Breast epithelium (tissue), 4 donors: Measurements from ENCODE around the gene HHIP. TPM values are rescaled to one million over a fixed set of nuclear protein-coding genes. Genes with fewer than 3 reads are reported as not detected.

ENCODE experiments used
- DNase-seq, 2 donors: peaks; one replicate each; pipeline ENCODE4 v3.0.0-alpha.2; 2019; ENCODE audit warnings: low spot score in 2 of 2
- H3K27ac ChIP-seq, 2 donors: fragments of 200-600 bp; sonication (generic) in 1 of 2; one replicate each; pipeline ENCODE4 v1.5.1; 2016 to 2019; ENCODE audit warnings: mild to moderate bottlenecking in 1 of 2
- H3K27me3 ChIP-seq, 2 donors: fragments of 200-600 bp; sonication (generic) in 1 of 2; one replicate each; pipeline versions ENCODE4 v1.5.1 to v1.6.0; 2017 to 2019; ENCODE audit warnings: control low read depth in 1 of 2, mild to moderate bottlenecking in 1 of 2
- H3K36me3 ChIP-seq: fragments of 200-600 bp; one replicate; pipeline ENCODE4 v1.5.1; 2019
- H3K4me1 ChIP-seq, 2 donors: fragments of 200-600 bp; sonication (generic); one replicate each; pipeline ENCODE4 v1.5.1; 2016 to 2019; ENCODE audit warnings: control low read depth in 1 of 2
- H3K4me3 ChIP-seq, 3 donors: fragments of 200-600 bp; sonication (generic); 1 replicate in 2 of 3; 2 replicates in 1 of 3; pipeline ENCODE4 v1.5.1; 2016 to 2019; ENCODE audit warnings: mild to moderate bottlenecking in 3 of 3, moderate library complexity in 2 of 3
- H3K9me3 ChIP-seq, 2 donors: fragments of 200-600 bp; sonication (generic) in 1 of 2; one replicate each; pipeline ENCODE4 v1.5.1; 2016 to 2019; ENCODE audit warnings: control low read depth in 1 of 2
- CTCF ChIP-seq, 3 donors: fragments of 450-650 bp; IDR thresholded peaks; one replicate each; pipeline ENCODE4 v1.5.1; 2016 to 2017; ENCODE audit warnings: antibody characterized with exemption in 3 of 3, mild to moderate bottlenecking in 3 of 3, moderate library complexity in 3 of 3
- POLR2A ChIP-seq: fragments of 450-650 bp; IDR thresholded peaks from one replicate; pipeline ENCODE4 v1.6.1; 2016; ENCODE audit warnings: antibody characterized with exemption, mild to moderate bottlenecking, moderate library complexity
- POLR2AphosphoS5 ChIP-seq, 3 donors: sonication (generic); formaldehyde crosslinking; IDR thresholded peaks; one replicate each; pipeline ENCODE4 v1.6.1; 2017; ENCODE audit warnings: antibody characterized with exemption in 3 of 3
- intact Hi-C: fragments of 100-400 bp; cut with DNase I; formaldehyde crosslinking; loops from one replicate; pipeline ENCODE4 v1.15.1; 2023; ENCODE audit warnings: low total_unique reads
- total RNA-seq, 3 donors: library from RNA; depleted of rRNA; stranded (reverse); fragments of >200 nt; gene quantifications; one replicate each; pipeline ENCODE4 v1.1.0, GENCODE V29; 2016

HHIP gene
- total RNA-seq, 3 donors from 2014 or later: under 0.01 to 1.0 (median 0.48) TPM

- Histone ChIP-seq H3K27me3 (no peaks in the 10 kb centered on the region), H3K4me1 (no peaks in the 10 kb centered on the region), H3K36me3 (no peaks in the 10 kb centered on the region), H3K9me3 (no peaks in the 10 kb centered on the region), H3K27ac (no peak overlapping the region), H3K4me3 (no peak overlapping the region)
- TF ChIP-seq POLR2AphosphoS5 (IDR thresholded peaks at IDR 0.05) (no peak), CTCF (IDR thresholded peaks at IDR 0.05) (no peak), POLR2A (no peak)
- no peak for DNase-seq
- intact Hi-C loops: no loop called here
Measured at GRCh38 chr4:144685911-144686310, 40.0 kb downstream of the HHIP start.

GRCh38 chr4:144686921-144687320 is 41.0 kb downstream of the HHIP start:
- TF ChIP-seq CTCF (IDR thresholded peaks at IDR 0.05) (no peak), POLR2AphosphoS5 (IDR thresholded peaks at IDR 0.05) (no peak), POLR2A (no peak)
- Histone ChIP-seq H3K27me3 (no peaks in the 10 kb centered on the region), H3K36me3 (no peaks in the 10 kb centered on the region), H3K27ac (no peak overlapping the region), H3K9me3 (no peaks in the 10 kb centered on the region), H3K4me1 (no peaks in the 10 kb centered on the region), H3K4me3 (no peak overlapping the region)
- no peak for DNase-seq
- intact Hi-C loops: no loop called here

GRCh38 chr4:144687466-144687865 is 41.5 kb downstream of the HHIP start:
- no peaks in the 10 kb centered on the region for H3K36me3 ChIP-seq
- TF ChIP-seq POLR2A (no peak), CTCF (IDR thresholded peaks at IDR 0.05) (no peak), POLR2AphosphoS5 (IDR thresholded peaks at IDR 0.05) (no peak)
- intact Hi-C loops: no loop called here

GRCh38 chr4:144688035-144688569 is 42.1 kb downstream of the HHIP start:
- Histone ChIP-seq H3K4me1 (no peaks in the 10 kb centered on the region), H3K27me3 (no peaks in the 10 kb centered on the region), H3K4me3 (no peak overlapping the region), H3K36me3 (no peaks in the 10 kb centered on the region), H3K9me3 (no peaks in the 10 kb centered on the region), H3K27ac (no peak overlapping the region)
- TF ChIP-seq POLR2AphosphoS5 (IDR thresholded peaks at IDR 0.05) (no peak), POLR2A (no peak), CTCF (IDR thresholded peaks at IDR 0.05) (no peak)
- no peak for DNase-seq
- intact Hi-C loops: no loop called here

More at GRCh38 chr4:144687466-144687865, 41.5 kb downstream of the HHIP start:
- H3K9me3 ChIP-seq: no peaks in the 10 kb centered on the region
- no peaks in the 10 kb centered on the region for H3K27me3 ChIP-seq
- H3K4me1 ChIP-seq: no peaks in the 10 kb centered on the region
- H3K4me3 ChIP-seq: no peak overlapping the region
- DNase-seq: no peak
- H3K27ac ChIP-seq: no peak overlapping the region

- TF ChIP-seq POLR2A (no peak), POLR2AphosphoS5 (IDR thresholded peaks at IDR 0.05) (no peak), CTCF (IDR thresholded peaks at IDR 0.05) (no peak)
- no peaks in the 10 kb centered on the region for H3K4me1 ChIP-seq
- H3K27ac ChIP-seq: no peak overlapping the region
- H3K27me3 ChIP-seq: no peaks in the 10 kb centered on the region
- no peak overlapping the region for H3K4me3 ChIP-seq
- intact Hi-C loops: no loop called here
- no peaks in the 10 kb centered on the region for H3K9me3 ChIP-seq
- no peak for DNase-seq
- H3K36me3 ChIP-seq: no peaks in the 10 kb centered on the region
Measured at GRCh38 chr4:144689125-144689524, 43.2 kb downstream of the HHIP start.
